MM.1S (cell line): ENCODE measurements around the gene RSPH1.

Experiments
- DNase-seq: peaks from one replicate; pipeline ENCODE4 v3.0.0-alpha.2; 2015
- H2AFZ ChIP-seq: fragments of 300-600 bp; sonication (generic); 2 replicates; pipeline ENCODE4 v1.6.0; 2016; ENCODE audit warnings: antibody characterized with exemption, low read length
- H3F3A ChIP-seq: fragments of 300-600 bp; sonication (generic); 2 replicates; pipeline ENCODE4 v1.6.1; 2016; ENCODE audit warnings: mild to moderate bottlenecking, antibody characterized with exemption, low read length, moderate library complexity, mixed read lengths; ENCODE audit not compliant: insufficient read depth
- H3K27ac ChIP-seq: fragments of 300-600 bp; sonication (generic); 2 replicates; pipeline ENCODE4 v1.5.1; 2016; ENCODE audit warnings: mild to moderate bottlenecking, low read length
- H3K27me3 ChIP-seq: fragments of 300-600 bp; sonication (generic); replicated peaks from 2 replicates; pipeline ENCODE4 v1.6.0; 2016; ENCODE audit warnings: low read length; ENCODE audit not compliant: insufficient read depth
- H3K36me3 ChIP-seq: fragments of 300-600 bp; sonication (generic); replicated peaks from 2 replicates; pipeline ENCODE4 v1.6.1; 2016; ENCODE audit warnings: mild to moderate bottlenecking, low read length, mixed read lengths; ENCODE audit not compliant: insufficient read depth
- H3K4me1 ChIP-seq: fragments of 300-600 bp; sonication (generic); 2 replicates; pipeline ENCODE4 v1.6.1; 2016; ENCODE audit warnings: low read length, mixed read lengths
- H3K4me2 ChIP-seq: fragments of 300-600 bp; sonication (generic); 2 replicates; pipeline ENCODE4 v1.6.0; 2016; ENCODE audit warnings: low read depth, low read length
- H3K4me3 ChIP-seq: fragments of 300-600 bp; sonication (generic); 2 replicates; pipeline ENCODE4 v1.5.1; 2016; ENCODE audit warnings: low read length, mixed read lengths
- H3K79me2 ChIP-seq: fragments of 300-600 bp; sonication (generic); 2 replicates; pipeline ENCODE4 v1.6.1; 2016; ENCODE audit warnings: mixed run types, low read length, mixed read lengths
- H3K9ac ChIP-seq: fragments of 300-600 bp; sonication (generic); 2 replicates; pipeline ENCODE4 v1.6.1; 2016; ENCODE audit warnings: low read length, mixed read lengths
- H3K9me2 ChIP-seq: fragments of 300-600 bp; sonication (generic); replicated peaks from 2 replicates; pipeline ENCODE4 v1.6.1; 2016; ENCODE audit warnings: mild to moderate bottlenecking, low read length, mixed read lengths; ENCODE audit not compliant: insufficient read depth
- H3K9me3 ChIP-seq: fragments of 300-600 bp; sonication (generic); replicated peaks from 2 replicates; pipeline ENCODE4 v1.6.1; 2016; ENCODE audit warnings: mild to moderate bottlenecking, low read length, mixed read lengths; ENCODE audit not compliant: insufficient read depth
- H4K20me1 ChIP-seq: fragments of 300-600 bp; sonication (generic); 2 replicates; pipeline ENCODE4 v1.6.1; 2016; ENCODE audit warnings: mild to moderate bottlenecking, low read length, moderate library complexity, mixed read lengths; ENCODE audit not compliant: insufficient read depth
- EZH2 ChIP-seq: fragments of 300-600 bp; sonication (generic); optimal IDR thresholded peaks from 2 replicates; pipeline ENCODE3; 2017; ENCODE audit warnings: low read depth, mild to moderate bottlenecking, antibody characterized with exemption, low read length, mixed read lengths
- EZH2phosphoT487 ChIP-seq: fragments of 300-600 bp; sonication (generic); IDR thresholded peaks from 2 replicates; pipeline ENCODE4 v1.6.1; 2018; ENCODE audit warnings: antibody characterized with exemption, low read length
- TF ChIP-seq, protein P1 (sequence below): fragments of 300-600 bp; sonication (generic); IDR thresholded peaks from 2 replicates; pipeline ENCODE4 v1.5.1; 2016; ENCODE audit warnings: antibody characterized with exemption, low read length, mixed read lengths

Gene RSPH1

GRCh38 chr21:42544544-42544943, 48.5 kb upstream of the RSPH1 start:
- no peak for DNase-seq
- Histone ChIP-seq H3K9me3 (no peaks in the 10 kb centered on the region), H3K4me3 (no peak overlapping the region), H2AFZ (no peak overlapping the region), H3K27me3 (peaks cover 49% of the 10 kb centered on the region), H3F3A (no peaks in the 10 kb centered on the region), H3K27ac (no peak overlapping the region), H3K4me1 (peaks cover 5% of the 10 kb centered on the region; the same call in 1 of the 2 replicates), H3K79me2 (no peaks in the 10 kb centered on the region), H3K36me3 (no peaks in the 10 kb centered on the region), H4K20me1 (no peaks in the 10 kb centered on the region), H3K9ac (no peak overlapping the region), H3K4me2 (no peak overlapping the region), H3K9me2 (no peaks in the 10 kb centered on the region)
- TF ChIP-seq EZH2 (no peak), EZH2phosphoT487 (no peak)
- TF ChIP-seq, protein P1, sequence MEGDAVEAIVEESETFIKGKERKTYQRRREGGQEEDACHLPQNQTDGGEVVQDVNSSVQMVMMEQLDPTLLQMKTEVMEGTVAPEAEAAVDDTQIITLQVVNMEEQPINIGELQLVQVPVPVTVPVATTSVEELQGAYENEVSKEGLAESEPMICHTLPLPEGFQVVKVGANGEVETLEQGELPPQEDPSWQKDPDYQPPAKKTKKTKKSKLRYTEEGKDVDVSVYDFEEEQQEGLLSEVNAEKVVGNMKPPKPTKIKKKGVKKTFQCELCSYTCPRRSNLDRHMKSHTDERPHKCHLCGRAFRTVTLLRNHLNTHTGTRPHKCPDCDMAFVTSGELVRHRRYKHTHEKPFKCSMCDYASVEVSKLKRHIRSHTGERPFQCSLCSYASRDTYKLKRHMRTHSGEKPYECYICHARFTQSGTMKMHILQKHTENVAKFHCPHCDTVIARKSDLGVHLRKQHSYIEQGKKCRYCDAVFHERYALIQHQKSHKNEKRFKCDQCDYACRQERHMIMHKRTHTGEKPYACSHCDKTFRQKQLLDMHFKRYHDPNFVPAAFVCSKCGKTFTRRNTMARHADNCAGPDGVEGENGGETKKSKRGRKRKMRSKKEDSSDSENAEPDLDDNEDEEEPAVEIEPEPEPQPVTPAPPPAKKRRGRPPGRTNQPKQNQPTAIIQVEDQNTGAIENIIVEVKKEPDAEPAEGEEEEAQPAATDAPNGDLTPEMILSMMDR = no peak

GRCh38 chr21:42543106-42543847, 47.3 kb upstream of the RSPH1 start:
- Histone ChIP-seq H3K79me2 (no peaks in the 10 kb centered on the region), H3K9me2 (no peaks in the 10 kb centered on the region), H2AFZ (no peak overlapping the region), H3K4me1 (peaks cover 5% of the 10 kb centered on the region; the same call in 1 of the 2 replicates), H3K27ac (no peak overlapping the region), H3K36me3 (no peaks in the 10 kb centered on the region), H3K9ac (no peak overlapping the region), H3K4me3 (no peak overlapping the region), H3K9me3 (no peaks in the 10 kb centered on the region), H3K4me2 (no peak overlapping the region), H3F3A (no peaks in the 10 kb centered on the region), H4K20me1 (no peaks in the 10 kb centered on the region), H3K27me3 (peaks cover 50% of the 10 kb centered on the region)
- TF ChIP-seq EZH2 (no peak), EZH2phosphoT487 (no peak)
- TF ChIP-seq, protein P1 = no peak
- no peak for DNase-seq

DNA sequence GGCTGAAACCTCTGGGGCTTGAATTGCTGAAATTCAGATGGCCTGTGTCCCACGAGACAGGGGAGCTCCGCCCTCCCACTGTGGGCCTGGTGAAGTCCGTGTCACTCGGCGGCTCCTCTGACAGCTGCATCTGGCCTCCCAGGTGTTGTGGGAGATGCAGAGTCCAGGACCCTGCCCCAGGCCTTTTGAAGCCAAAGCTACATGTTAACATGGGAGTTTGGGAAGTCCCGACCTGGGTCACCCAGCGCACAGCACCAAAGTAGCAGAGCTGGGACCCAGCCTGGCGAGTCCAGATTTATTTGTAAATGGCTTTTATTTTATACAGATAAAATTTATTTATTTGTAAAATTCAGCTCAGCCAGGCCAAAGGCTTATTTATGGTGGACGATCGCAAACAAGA, 46.6 kb upstream of the RSPH1 start:
- H3K4me3 ChIP-seq = no peak overlapping the region
- H3K4me1 ChIP-seq = peaks cover 5% of the 10 kb centered on the region; the same call in 1 of the 2 replicates
- TF ChIP-seq EZH2phosphoT487 (no peak), EZH2 (no peak)
- TF ChIP-seq, protein P1 = no peak
- H3K27me3 ChIP-seq = peaks cover 52% of the 10 kb centered on the region
- H3K9me2 ChIP-seq = no peaks in the 10 kb centered on the region
- H3F3A ChIP-seq = no peaks in the 10 kb centered on the region
- H3K79me2 ChIP-seq = no peaks in the 10 kb centered on the region
- H3K4me2 ChIP-seq = no peak overlapping the region
- H3K36me3 ChIP-seq = no peaks in the 10 kb centered on the region
- H3K9ac ChIP-seq = no peak overlapping the region
- H2AFZ ChIP-seq = no peak overlapping the region
- H3K9me3 ChIP-seq = no peaks in the 10 kb centered on the region
- H3K27ac ChIP-seq = no peak overlapping the region
- no peaks in the 10 kb centered on the region for H4K20me1 ChIP-seq
- no peak for DNase-seq
